Measurements from ENCODE around the gene HINT2.

The HINT2 gene

DNA sequence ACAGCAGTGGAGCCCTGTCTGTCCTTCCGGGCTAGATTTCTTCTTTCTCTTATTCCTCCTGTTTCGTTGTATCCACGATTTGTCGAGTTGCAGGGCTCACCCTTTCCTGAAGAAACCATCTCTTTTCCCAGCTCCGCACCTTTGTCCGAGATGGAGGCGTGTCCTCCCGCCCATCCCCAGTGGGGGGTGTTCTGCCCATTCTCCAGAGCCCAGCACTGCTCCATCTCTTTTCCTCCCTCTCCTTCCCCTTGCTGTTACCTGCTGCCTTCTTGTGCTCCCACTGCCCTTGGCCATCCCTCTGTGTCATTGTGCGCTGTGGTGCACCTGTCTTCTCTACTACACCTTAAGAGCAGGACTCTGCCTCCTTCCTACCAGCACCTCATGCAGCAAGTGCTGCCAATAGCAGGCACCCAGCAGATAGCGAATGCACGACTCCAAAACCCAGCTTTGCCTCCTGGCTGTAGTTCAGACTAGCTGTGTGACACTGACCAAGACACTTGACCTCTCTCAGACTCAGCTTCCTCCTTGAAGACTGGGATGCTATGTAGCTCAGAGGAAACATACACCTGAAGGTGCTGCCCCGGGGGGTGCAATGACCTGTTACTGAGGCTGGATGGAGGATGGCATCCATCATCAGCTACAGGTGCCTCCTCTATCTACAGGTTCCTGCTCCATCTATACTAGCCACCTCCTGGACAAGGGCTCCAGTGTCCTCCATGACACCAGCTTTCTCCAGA lies 46.5 kb upstream of the HINT2 start:
- Histone ChIP-seq H3K9me2 (replicated peaks; ENCODE audit: control insufficient read depth, low read length) (no peaks in the 10 kb centered on the region), H3K4me1 (ENCODE audit: control insufficient read depth, low read length) (no peaks in the 10 kb centered on the region), H3K79me2 (ENCODE audit: control insufficient read depth, low read length) (no peaks in the 10 kb centered on the region), H3K4me2 (ENCODE audit: low read length) (no peak overlapping the region), H3K27ac (ENCODE audit: low read depth, low read length) (no peak overlapping the region), H3K4me3 (ENCODE audit: low read length) (no peak overlapping the region), H4K20me1 (ENCODE audit: control insufficient read depth, insufficient read depth, low read depth, low read length) (no peaks in the 10 kb centered on the region), H3K36me3 (ENCODE audit: control insufficient read depth, low read length) (no peaks in the 10 kb centered on the region), H3K27me3 (ENCODE audit: control insufficient read depth, low read length) (peaks cover 12% of the 10 kb centered on the region), H3K9me3 (ENCODE audit: control insufficient read depth, insufficient read depth, low read length) (no peaks in the 10 kb centered on the region), H3F3A (ENCODE audit: control insufficient read depth, insufficient read depth) (no peaks in the 10 kb centered on the region)
- no peak for TF ChIP-seq EZH2phosphoT487 (IDR thresholded peaks at IDR 0.05; ENCODE audit: borderline replicate concordance, low read length)
- TF ChIP-seq, protein P1, sequence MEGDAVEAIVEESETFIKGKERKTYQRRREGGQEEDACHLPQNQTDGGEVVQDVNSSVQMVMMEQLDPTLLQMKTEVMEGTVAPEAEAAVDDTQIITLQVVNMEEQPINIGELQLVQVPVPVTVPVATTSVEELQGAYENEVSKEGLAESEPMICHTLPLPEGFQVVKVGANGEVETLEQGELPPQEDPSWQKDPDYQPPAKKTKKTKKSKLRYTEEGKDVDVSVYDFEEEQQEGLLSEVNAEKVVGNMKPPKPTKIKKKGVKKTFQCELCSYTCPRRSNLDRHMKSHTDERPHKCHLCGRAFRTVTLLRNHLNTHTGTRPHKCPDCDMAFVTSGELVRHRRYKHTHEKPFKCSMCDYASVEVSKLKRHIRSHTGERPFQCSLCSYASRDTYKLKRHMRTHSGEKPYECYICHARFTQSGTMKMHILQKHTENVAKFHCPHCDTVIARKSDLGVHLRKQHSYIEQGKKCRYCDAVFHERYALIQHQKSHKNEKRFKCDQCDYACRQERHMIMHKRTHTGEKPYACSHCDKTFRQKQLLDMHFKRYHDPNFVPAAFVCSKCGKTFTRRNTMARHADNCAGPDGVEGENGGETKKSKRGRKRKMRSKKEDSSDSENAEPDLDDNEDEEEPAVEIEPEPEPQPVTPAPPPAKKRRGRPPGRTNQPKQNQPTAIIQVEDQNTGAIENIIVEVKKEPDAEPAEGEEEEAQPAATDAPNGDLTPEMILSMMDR (IDR thresholded peaks at IDR 0.05; ENCODE audit: low read depth, low read length, poor library complexity, severe bottlenecking) = no peak

DNA sequence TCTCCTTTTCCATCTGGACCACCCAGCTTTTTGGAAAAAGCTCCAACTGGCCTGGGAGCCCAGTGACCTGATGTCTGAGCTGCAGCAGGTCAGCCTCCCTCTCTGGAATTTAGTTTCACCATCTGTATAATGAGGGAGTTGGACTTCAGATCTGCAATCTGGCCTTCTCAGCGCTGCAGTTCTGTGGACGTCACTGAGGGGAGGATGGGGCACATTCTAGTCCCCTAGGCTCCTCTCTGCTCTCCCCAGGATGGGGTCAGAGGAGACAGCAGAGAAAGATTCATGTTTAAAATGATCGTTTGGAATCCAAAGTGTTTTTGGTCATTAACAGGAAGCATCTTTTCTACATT lies 45.1 kb upstream of the HINT2 start:
- no peaks in the 10 kb centered on the region for H3K4me1 ChIP-seq (ENCODE audit: control insufficient read depth, low read length)
- H3K9me2 ChIP-seq (replicated peaks; ENCODE audit: control insufficient read depth, low read length) = no peaks in the 10 kb centered on the region
- no peak overlapping the region for H3K4me3 ChIP-seq (ENCODE audit: low read length)
- no peak overlapping the region for H3K4me2 ChIP-seq (ENCODE audit: low read length)
- TF ChIP-seq EZH2phosphoT487 (IDR thresholded peaks at IDR 0.05; ENCODE audit: borderline replicate concordance, low read length) = no peak
- TF ChIP-seq, protein P1 (IDR thresholded peaks at IDR 0.05; ENCODE audit: low read depth, low read length, poor library complexity, severe bottlenecking) = no peak
- no peaks in the 10 kb centered on the region for H3K36me3 ChIP-seq (ENCODE audit: control insufficient read depth, low read length)
- no peaks in the 10 kb centered on the region for H3F3A ChIP-seq (ENCODE audit: control insufficient read depth, insufficient read depth)
- H4K20me1 ChIP-seq (ENCODE audit: control insufficient read depth, insufficient read depth, low read depth, low read length) = no peaks in the 10 kb centered on the region
- no peaks in the 10 kb centered on the region for H3K79me2 ChIP-seq (ENCODE audit: control insufficient read depth, low read length)
- H3K9me3 ChIP-seq (ENCODE audit: control insufficient read depth, insufficient read depth, low read length) = no peaks in the 10 kb centered on the region
- peaks cover 12% of the 10 kb centered on the region for H3K27me3 ChIP-seq (ENCODE audit: control insufficient read depth, low read length)
- H3K27ac ChIP-seq (ENCODE audit: low read depth, low read length) = no peak overlapping the region

DNA sequence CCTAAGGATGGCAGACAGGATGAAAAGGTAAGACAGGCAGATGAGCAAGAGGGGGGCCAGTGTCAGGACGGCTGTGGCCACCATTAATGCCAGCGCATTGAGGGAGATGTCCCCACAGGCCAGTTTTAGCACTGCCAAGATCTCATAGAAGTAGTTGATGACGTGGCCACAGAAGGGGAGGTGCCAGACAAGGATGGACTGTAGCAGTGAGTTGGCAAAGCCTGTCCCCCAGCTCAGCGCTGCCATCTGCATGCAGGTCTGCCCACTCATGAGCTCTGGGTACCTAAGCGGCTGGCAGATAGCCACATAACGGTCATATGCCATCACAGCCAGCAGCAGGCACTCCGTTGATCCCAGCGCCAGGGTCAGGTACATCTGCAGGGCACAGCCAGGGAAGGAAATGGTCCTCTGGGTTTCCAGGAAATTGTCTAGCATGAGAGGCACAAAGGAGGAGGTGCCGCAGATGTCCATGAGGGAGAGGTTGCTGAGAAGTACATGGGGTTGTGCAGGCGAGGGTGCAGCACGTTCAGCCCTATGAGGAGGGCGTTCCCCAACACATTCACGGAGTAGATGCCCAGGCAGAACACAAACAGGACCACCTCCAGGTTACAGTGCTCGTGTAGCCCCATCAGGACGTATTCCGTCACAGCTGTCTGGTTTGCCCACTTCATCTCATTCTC lies 44.6 kb upstream of the HINT2 start:
- H3K36me3 ChIP-seq (ENCODE audit: control insufficient read depth, low read length) = no peaks in the 10 kb centered on the region
- TF ChIP-seq EZH2phosphoT487 (IDR thresholded peaks at IDR 0.05; ENCODE audit: borderline replicate concordance, low read length) = no peak
- TF ChIP-seq, protein P1 (IDR thresholded peaks at IDR 0.05; ENCODE audit: low read depth, low read length, poor library complexity, severe bottlenecking) = no peak
- peaks cover 15% of the 10 kb centered on the region for H3K27me3 ChIP-seq (ENCODE audit: control insufficient read depth, low read length)
- H3K9me2 ChIP-seq (replicated peaks; ENCODE audit: control insufficient read depth, low read length) = no peaks in the 10 kb centered on the region
- no peak overlapping the region for H3K27ac ChIP-seq (ENCODE audit: low read depth, low read length)
- no peaks in the 10 kb centered on the region for H3F3A ChIP-seq (ENCODE audit: control insufficient read depth, insufficient read depth)
- no peaks in the 10 kb centered on the region for H3K4me1 ChIP-seq (ENCODE audit: control insufficient read depth, low read length)
- no peaks in the 10 kb centered on the region for H4K20me1 ChIP-seq (ENCODE audit: control insufficient read depth, insufficient read depth, low read depth, low read length)
- no peak overlapping the region for H3K4me2 ChIP-seq (ENCODE audit: low read length)
- no peak overlapping the region for H3K4me3 ChIP-seq (ENCODE audit: low read length)
- H3K9me3 ChIP-seq (ENCODE audit: control insufficient read depth, insufficient read depth, low read length) = no peaks in the 10 kb centered on the region
- no peaks in the 10 kb centered on the region for H3K79me2 ChIP-seq (ENCODE audit: control insufficient read depth, low read length)
